H1 (cell line): ENCODE results near the gene KLHL1. TPM values are rescaled to one million over a fixed set of nuclear protein-coding genes. Genes with fewer than 3 reads are reported as not detected.
A peak's percentile ranks its signal among the peaks of the same experiment; 100 is the strongest.

ENCODE experiments used
- CTCF ChIA-PET: fragments of 300-600 bp; sonication (Branson Sonifier 250); formaldehyde crosslinking; loops from one replicate; lab custom pipeline; 2021; ENCODE audit not compliant: partially characterized antibody; lab: Charles Lee
- POLR2A ChIA-PET: fragments of 300-600 bp; sonication (Branson Sonifier 250); formaldehyde crosslinking; loops from one replicate; lab custom pipeline; 2021; ENCODE audit warnings: inconsistent platforms; ENCODE audit not compliant: partially characterized antibody; lab: Charles Lee
- DNase-seq, 2 experiments: peaks; one replicate each; pipeline versions ENCODE4 v3.0.0 to v3.0.0-alpha.2; 2010 to 2022; ENCODE audit warnings: low spot score in 2 of 2, low read depth in 1 of 2, mixed read lengths in 1 of 2
- FAIRE-seq: peaks from 2 replicates; lab custom pipeline; 2011; peaks lifted over from hg19 to GRCh38; lab: Jason Lieb, UNC
- H2AFZ ChIP-seq: 2 replicates; pipeline ENCODE4 v1.8.1; 2012; ENCODE audit warnings: low read length, inconsistent platforms
- H2AK5ac ChIP-seq: 2 replicates; pipeline ENCODE4 v1.6.1; 2013; ENCODE audit warnings: low read depth, low read length
- H2BK120ac ChIP-seq: replicated peaks from 2 replicates; pipeline ENCODE3; 2013; ENCODE audit warnings: low read depth, low read length, inconsistent platforms
- H2BK12ac ChIP-seq: 2 replicates; pipeline ENCODE4 v1.6.1; 2013; ENCODE audit warnings: low read depth, low read length
- H2BK15ac ChIP-seq: 2 replicates; pipeline ENCODE4 v1.6.1; 2013; ENCODE audit warnings: low read length
- H2BK20ac ChIP-seq: 2 replicates; pipeline ENCODE4 v1.6.1; 2013; ENCODE audit warnings: low read length
- H2BK5ac ChIP-seq: 2 replicates; pipeline ENCODE4 v1.6.1; 2013; ENCODE audit warnings: low read depth, low read length
- H3K14ac ChIP-seq: 2 replicates; pipeline ENCODE4 v1.6.1; 2013; ENCODE audit warnings: inconsistent platforms; ENCODE audit not compliant: insufficient read length
- H3K18ac ChIP-seq: 2 replicates; pipeline ENCODE4 v1.6.1; 2013; ENCODE audit warnings: low read length; ENCODE audit errors: extremely low read depth
- H3K23ac ChIP-seq: 2 replicates; pipeline ENCODE4 v1.6.1; 2013; ENCODE audit warnings: inconsistent platforms; ENCODE audit not compliant: insufficient read length
- H3K23me2 ChIP-seq: 2 replicates; pipeline ENCODE4 v1.6.1; 2013; ENCODE audit warnings: low read depth, low read length
- H3K27ac ChIP-seq: 2 replicates; pipeline ENCODE4 v1.6.1; 2011; ENCODE audit warnings: low read depth, low read length, inconsistent platforms
- H3K27me3 ChIP-seq, 4 experiments: replicated peaks in 1 of 4; 1 replicate in 1 of 4; 2 replicates in 3 of 4; pipeline versions ENCODE4 v1.6.1 to v1.8.1; 2011 to 2013; ENCODE audit warnings: low read length in 3 of 4, mild to moderate bottlenecking in 3 of 4, inconsistent platforms in 2 of 4, mixed read lengths in 2 of 4, moderate library complexity in 1 of 4; ENCODE audit not compliant: control insufficient read depth in 3 of 4, insufficient read depth in 3 of 4; ENCODE audit errors: extremely low read depth in 1 of 4
- H3K36me3 ChIP-seq, 4 experiments: 2 replicates each; pipeline versions ENCODE4 v1.6.1 to v1.8.1; 2011 to 2013; ENCODE audit warnings: mild to moderate bottlenecking in 4 of 4, low read length in 3 of 4, moderate library complexity in 2 of 4, control low read depth in 1 of 4, inconsistent platforms in 1 of 4; ENCODE audit not compliant: insufficient read depth in 4 of 4, control insufficient read depth in 2 of 4
- H3K4ac ChIP-seq: replicated peaks from 2 replicates; pipeline ENCODE3; 2013; ENCODE audit warnings: low read length, low read depth, mixed read lengths, inconsistent platforms; ENCODE audit not compliant: insufficient read length
- H3K4me1 ChIP-seq, 4 experiments: replicated peaks in 1 of 4; 1 replicate in 1 of 4; 2 replicates in 3 of 4; pipeline versions ENCODE4 v1.6.1 to v1.8.1; 2011 to 2013; ENCODE audit warnings: low read length in 3 of 4, inconsistent platforms in 2 of 4, mixed read lengths in 1 of 4; ENCODE audit not compliant: insufficient read depth in 4 of 4, control insufficient read depth in 3 of 4
- H3K4me2 ChIP-seq, 2 experiments: 2 replicates each; pipeline versions ENCODE4 v1.6.1 to v1.8.1; 2011 to 2013; ENCODE audit warnings: low read depth in 2 of 2, low read length in 2 of 2, control low read depth in 1 of 2, inconsistent platforms in 1 of 2, mild to moderate bottlenecking in 1 of 2; ENCODE audit not compliant: insufficient read depth in 1 of 2
- H3K4me3 ChIP-seq, 4 experiments: fragments of 200-600, 300-600 bp in 1 of 4; sonication (generic), shearing (Covaris generic), sonication (Bioruptor Twin) in 1 of 4; 2 replicates each; pipeline versions ENCODE4 v1.5.1 to v1.8.1; 2011 to 2016; ENCODE audit warnings: low read length in 4 of 4, low read depth in 3 of 4, control low read depth in 2 of 4, inconsistent platforms in 2 of 4, mild to moderate bottlenecking in 2 of 4, mixed read lengths in 1 of 4, moderate library complexity in 1 of 4; ENCODE audit not compliant: insufficient read depth in 2 of 4; ENCODE audit errors: extremely low read depth in 1 of 4
- H3K56ac ChIP-seq: replicated peaks from 2 replicates; pipeline ENCODE3; 2013; ENCODE audit warnings: low read depth, mild to moderate bottlenecking, mixed read lengths, low read length, inconsistent platforms; ENCODE audit not compliant: insufficient read length
- H3K79me1 ChIP-seq: 2 replicates; pipeline ENCODE4 v1.6.1; 2013; ENCODE audit warnings: low read depth, low read length, control low read depth
- H3K79me2 ChIP-seq, 2 experiments: 2 replicates each; pipeline versions ENCODE4 v1.6.1 to v1.8.1; 2012 to 2013; ENCODE audit warnings: low read length in 2 of 2, mild to moderate bottlenecking in 2 of 2, inconsistent platforms in 1 of 2; ENCODE audit not compliant: insufficient read depth in 2 of 2, control insufficient read depth in 1 of 2
- H3K9ac ChIP-seq, 4 experiments: replicated peaks in 1 of 4; 1 replicate in 1 of 4; 2 replicates in 3 of 4; pipeline versions ENCODE4 v1.6.1 to v1.8.1; 2011 to 2013; ENCODE audit warnings: low read depth in 3 of 4, low read length in 3 of 4, control low read depth in 2 of 4, mild to moderate bottlenecking in 2 of 4, moderate library complexity in 2 of 4, inconsistent platforms in 1 of 4; ENCODE audit errors: extremely low read depth in 1 of 4
- H3K9me3 ChIP-seq, 2 experiments: 2 replicates each; pipeline versions ENCODE4 v1.6.1 to v1.8.1; 2012 to 2013; ENCODE audit warnings: mild to moderate bottlenecking in 2 of 2, moderate library complexity in 2 of 2, control low read depth in 1 of 2, inconsistent platforms in 1 of 2, low read depth in 1 of 2, low read length in 1 of 2, mixed read lengths in 1 of 2; ENCODE audit not compliant: insufficient read depth in 2 of 2
- H4K20me1 ChIP-seq, 2 experiments: replicated peaks in 1 of 2; 2 replicates each; pipeline versions ENCODE3 to v1.8.1; 2011 to 2013; ENCODE audit warnings: inconsistent platforms in 2 of 2, low read length in 2 of 2, mild to moderate bottlenecking in 1 of 2; ENCODE audit not compliant: insufficient read depth in 2 of 2, control insufficient read depth in 1 of 2
- H4K5ac ChIP-seq: 2 replicates; pipeline ENCODE4 v1.6.1; 2013; ENCODE audit warnings: low read length, low read depth, mixed read lengths, inconsistent platforms; ENCODE audit not compliant: insufficient read length
- H4K8ac ChIP-seq: 2 replicates; pipeline ENCODE4 v1.8.0; 2013; ENCODE audit warnings: mild to moderate bottlenecking, moderate library complexity, low read length, inconsistent platforms; ENCODE audit not compliant: insufficient read depth; ENCODE audit errors: extremely low read depth
- H4K91ac ChIP-seq: replicated peaks from 2 replicates; pipeline ENCODE3; 2013; ENCODE audit warnings: low read length, mixed read lengths, inconsistent platforms; ENCODE audit not compliant: insufficient read length
- BRCA1 ChIP-seq: IDR thresholded peaks from 2 replicates; pipeline ENCODE4 v1.6.1; 2012; ENCODE audit warnings: low read depth, low read length, improper control_type of control experiment
- KDM4A ChIP-seq: IDR thresholded peaks from one replicate; pipeline ENCODE4 v1.7.1; 2012; ENCODE audit warnings: low read depth, mild to moderate bottlenecking, moderate library complexity, low read length, inconsistent platforms; ENCODE audit not compliant: severe bottlenecking
- MAX ChIP-seq: IDR thresholded peaks from 2 replicates; pipeline ENCODE4 v1.6.1; 2012; ENCODE audit warnings: inconsistent platforms
- SRF ChIP-seq: IDR thresholded peaks from 2 replicates; pipeline ENCODE4 v1.6.1; 2011; ENCODE audit warnings: mild to moderate bottlenecking, low read depth, low read length, moderate library complexity
- YY1 ChIP-seq: IDR thresholded peaks from 2 replicates; pipeline ENCODE4 v1.6.1; 2011; ENCODE audit warnings: low read depth, mild to moderate bottlenecking, low read length
- WGBS, 2 experiments: shearing (Covaris generic) in 1 of 2; methylation state at CpG; one replicate each; pipeline versions ENCODE4 v1.1.6 to v1.1.7; 2013 to 2015; ENCODE audit warnings: low lambda C conversion rate in 2 of 2, mixed read lengths in 2 of 2, inconsistent platforms in 1 of 2, low coverage in 1 of 2, missing lambda C conversion rate in 1 of 2; ENCODE audit not compliant: insufficient replicate concordance in 2 of 2, insufficient coverage in 1 of 2, insufficient read length in 1 of 2; ENCODE audit errors: extremely low coverage in 1 of 2, missing lambda C conversion rate in 1 of 2; 5-methylcytosine and 5-hydroxymethylcytosine counted together
- polyA plus RNA-seq, 7 experiments: library from polyadenylated mRNA; depleted of rRNA in 3 of 7; stranded (reverse) in 5 of 7; unstranded in 2 of 7; fragments of >200 nt in 5 of 7; fragments of 200-250 nt in 2 of 7; gene quantifications; 1 replicate in 5 of 7; 2 replicates in 1 of 7; 4 replicates in 1 of 7; pipeline versions ENCODE4 v1.2.1 to v1.2.3, GENCODE V29; 2011 to 2013; ENCODE audit warnings: missing spikeins in 2 of 7, mixed read lengths in 2 of 7
- total RNA-seq: library from RNA; stranded (reverse); fragmentation: NEBNext Ultra II Directional; extraction: Animal tissue kit (Norgen Biotek cat#: 25700); gene quantifications from 2 replicates; pipeline ENCODE4 v1.2.1, GENCODE V29; 2021

KLHL1 gene
- total and polyA plus RNA-seq, 2 of the 8 experiments (the other 6 are each of a cell fraction or from before 2014, with no cell fraction given) = not detected

- Histone ChIP-seq H3K14ac (no peak overlapping the region), H3K4ac (peak overlapping the region; percentile 8), H3K4me2 (peak overlapping the region; percentile 89 to 97), H4K91ac (no peak overlapping the region), H4K20me1 (no peaks in the 10 kb centered on the region), H2AFZ (peak overlapping the region; percentile 81; the same call in 1 of the 2 replicates), H3K56ac (no peak overlapping the region), H2BK120ac (no peak overlapping the region), H3K36me3 (no peaks in the 10 kb centered on the region), H3K18ac (no peak overlapping the region), H3K4me3 (peak overlapping the region; percentile 42 to 67 (median 58); a peak in 6 of 8 replicates), H2BK20ac (no peak overlapping the region), H4K8ac (no peak overlapping the region), H2AK5ac (no peak overlapping the region), H3K79me1 (no peaks in the 10 kb centered on the region), H4K5ac (no peak overlapping the region), H3K23me2 (peaks cover 10% of the 10 kb centered on the region; the same call in 1 of the 2 replicates), H3K9ac (no peak overlapping the region), H2BK15ac (no peak overlapping the region), H3K79me2 (no peaks in the 10 kb centered on the region), H3K23ac (no peak overlapping the region), H3K4me1 (peaks cover 0 to 4% (median 2%) of the 10 kb centered on the region in 4 experiments; a peak in 2 of 7 replicates), H3K9me3 (no peaks in the 10 kb centered on the region), H3K27ac (no peak overlapping the region), H3K27me3 (peaks cover 16 to 30% (median 27%) of the 10 kb centered on the region in 4 experiments), H2BK12ac (peak overlapping the region; percentile 39; the same call in 1 of the 2 replicates), H2BK5ac (no peak overlapping the region)
- CTCF ChIA-PET = interaction anchor here (1.2 to 1.5 kb wide), 3 partner anchors 7 to 281 kb away, joined by 3 to 9 read pairs (median 3); no protein-coding TSS in a partner anchor
- DNase-seq (no peak), FAIRE-seq (no peak)
- WGBS, 2 experiments = 41% methylated on average over 8 of the region's 9 CpGs; no CpG with 5 or more reads in 1 of the 2 experiments
- TF ChIP-seq MAX = peak; percentile 56
- TF ChIP-seq SRF = no peak
- TF ChIP-seq BRCA1 = no peak
- no peak for TF ChIP-seq KDM4A
- no peak for TF ChIP-seq YY1
- POLR2A ChIA-PET = no interaction called here
Measured at GRCh38 chr13:70107125-70107497, 1.1 kb downstream of the KLHL1 start.
